Left hindlimb (tissue), 1 donor: ENCODE measurements around the gene COMMD7.

ENCODE experiments used
- DNase-seq: peaks from one replicate; pipeline ENCODE4 v3.0.0-alpha.2; 2018

The COMMD7 gene

GRCh38 chr20:32675223-32675975 lies 67.9 kb downstream of the COMMD7 start:
- DNase-seq: no peak

GRCh38 chr20:32674362-32674789 lies 68.9 kb downstream of the COMMD7 start:
- no peak for DNase-seq

DNA sequence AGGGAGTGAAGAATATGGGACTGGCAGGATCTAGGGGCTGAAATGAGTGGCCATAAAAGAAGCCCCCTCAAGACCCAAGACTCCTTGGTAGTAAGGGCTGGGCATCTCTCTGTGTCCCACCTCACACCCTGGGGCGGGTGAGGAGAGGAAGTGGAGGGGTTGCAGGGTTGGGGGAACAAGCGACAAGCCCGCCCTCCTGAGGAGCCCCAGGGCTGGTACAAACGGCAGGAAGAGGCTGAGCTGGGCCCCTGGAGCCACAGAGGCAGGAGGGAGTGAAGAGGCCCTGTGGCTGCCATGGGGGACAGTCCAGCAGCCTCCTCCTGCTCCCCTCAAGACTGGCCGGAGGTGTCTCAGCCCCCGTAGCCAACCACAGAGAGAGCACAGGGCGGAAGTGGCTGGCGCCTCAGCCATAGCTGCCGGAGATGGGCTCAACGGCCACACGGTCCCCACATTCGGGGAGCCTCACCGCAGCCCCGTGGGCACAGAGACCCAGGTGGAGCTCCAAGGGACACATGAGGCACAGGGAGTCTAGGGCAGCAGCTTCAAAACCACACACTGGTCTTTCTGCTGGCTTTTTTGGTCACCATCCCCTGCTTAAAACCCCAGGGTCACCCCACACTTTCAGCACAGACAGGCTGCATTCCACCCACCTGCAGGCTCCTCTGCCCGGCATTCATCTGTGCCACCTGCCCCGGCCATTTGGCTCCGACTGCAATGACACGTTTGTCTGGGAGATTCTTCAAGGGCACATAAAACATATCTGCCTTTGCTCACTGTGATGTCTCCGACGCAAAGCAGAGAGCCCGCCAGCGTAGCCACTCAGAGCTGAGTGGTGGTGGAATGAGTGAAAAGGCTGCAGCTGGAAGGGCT lies 70.0 kb downstream of the COMMD7 start:
- DNase-seq: no peak

DNA sequence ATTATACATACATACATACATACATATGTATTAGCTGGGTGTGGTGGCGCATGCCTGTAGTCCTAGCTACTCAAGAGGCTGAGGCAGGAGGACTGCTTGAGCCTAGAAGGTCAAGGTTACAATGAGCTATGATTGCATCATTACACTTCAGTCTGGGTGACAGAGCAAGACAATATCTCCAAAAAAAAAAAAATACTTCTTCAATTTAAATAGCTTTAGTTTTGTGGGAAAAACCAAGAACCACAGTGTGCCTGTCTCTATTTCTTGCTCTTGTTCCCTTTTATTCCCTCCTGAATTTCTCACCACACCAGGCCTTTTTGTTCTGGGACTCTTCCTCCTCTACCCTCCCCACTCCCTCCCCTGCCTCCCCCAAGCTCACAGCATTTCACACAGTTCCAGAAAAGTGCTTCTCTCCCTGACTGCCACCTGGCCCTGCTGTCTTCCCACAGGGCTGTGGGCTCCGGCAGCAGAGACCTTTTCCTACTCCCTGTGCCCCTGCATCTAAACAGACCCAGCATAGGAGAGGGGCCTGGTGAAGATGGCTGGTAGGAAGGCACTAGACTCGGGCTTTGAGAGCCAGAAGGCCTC lies 70.8 kb downstream of the COMMD7 start:
- no peak for DNase-seq

DNA sequence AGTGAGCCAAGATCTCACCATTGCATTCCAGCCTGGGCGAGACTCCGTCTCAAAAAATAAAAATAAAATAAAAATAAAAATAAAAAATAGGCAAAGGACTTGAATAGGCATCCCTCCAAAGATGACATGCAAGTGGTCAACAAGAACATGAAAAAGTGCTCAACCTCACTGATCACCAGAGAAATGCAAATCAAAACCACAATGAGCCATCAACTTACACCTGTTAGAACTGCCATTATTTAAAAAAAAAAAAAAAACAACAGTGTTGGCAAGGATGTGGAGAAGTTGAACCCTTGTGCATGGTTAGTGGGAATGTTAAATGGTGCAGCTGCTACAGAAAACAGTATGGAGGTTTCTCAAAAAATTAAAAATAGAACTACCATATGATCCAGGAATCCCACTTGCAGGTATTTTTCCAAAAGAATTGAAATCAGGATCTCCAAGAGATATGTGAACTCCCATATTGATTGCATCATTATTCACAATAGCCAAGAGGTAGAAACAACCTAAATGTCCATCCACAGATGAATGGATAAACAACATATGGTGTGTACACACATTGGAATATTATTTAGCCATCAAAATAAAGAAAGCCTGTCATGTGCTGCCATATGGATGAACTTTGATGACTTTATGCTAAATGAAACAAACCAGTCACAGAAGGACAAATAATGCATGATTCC lies 72.4 kb downstream of the COMMD7 start:
- DNase-seq: no peak

DNA sequence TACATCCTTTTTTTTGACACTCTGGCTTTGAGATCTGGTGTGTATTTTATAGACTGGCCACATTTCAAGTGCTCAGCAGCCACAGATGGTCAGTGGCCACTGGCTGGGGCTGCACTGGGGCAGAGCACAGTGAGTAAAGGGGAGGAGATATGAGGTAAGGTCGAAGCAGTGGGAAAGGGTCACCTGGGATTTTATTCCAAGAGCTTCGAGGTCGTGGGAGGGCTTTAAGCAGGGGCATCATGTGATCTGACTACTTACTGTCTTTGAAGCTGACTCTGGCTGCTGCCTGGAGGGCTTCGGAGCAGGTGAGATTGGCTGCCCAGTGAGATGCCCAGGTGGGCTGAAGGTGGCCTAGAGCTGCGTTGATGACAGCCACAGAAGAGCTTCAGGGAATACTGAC lies 76.2 kb downstream of the COMMD7 start:
- DNase-seq: no peak

- DNase-seq: peak; percentile 28
These were observed 78.5 kb downstream of the COMMD7 start for GRCh38 chr20:32664678-32665159.

DNA sequence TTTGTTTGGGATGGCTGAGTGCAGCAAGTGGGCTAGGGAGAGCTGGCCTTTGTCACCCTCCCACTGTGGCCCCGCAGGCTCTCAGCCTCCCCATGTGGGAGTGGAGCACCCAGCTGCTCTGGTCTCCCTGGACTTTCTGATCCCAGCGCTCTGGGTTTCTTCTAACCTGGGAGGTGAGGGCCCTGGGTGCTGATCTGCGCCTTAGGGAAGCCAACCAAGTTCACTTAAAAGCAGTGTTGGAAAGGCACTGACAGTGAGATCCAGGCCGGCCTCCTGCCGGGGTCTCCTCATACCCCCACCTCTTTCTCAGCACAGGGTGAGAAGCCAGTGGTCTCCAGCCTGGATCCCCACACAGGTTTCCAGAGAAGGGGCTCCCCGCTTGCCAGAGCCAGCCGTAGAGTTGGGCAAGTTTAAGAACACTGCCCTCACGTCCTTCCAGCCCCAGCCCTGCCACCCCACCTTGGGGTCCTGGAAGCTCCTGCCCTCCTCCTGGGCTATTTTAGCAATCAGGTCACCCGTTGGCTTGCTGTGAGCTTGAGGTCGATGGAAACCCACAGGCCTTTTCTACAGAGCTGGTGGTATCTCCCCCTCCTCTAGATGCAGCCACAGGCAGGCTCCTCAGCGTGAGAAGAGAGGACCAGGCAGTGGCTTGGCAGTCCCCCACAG lies 79.1 kb downstream of the COMMD7 start:
- no peak for DNase-seq

DNA sequence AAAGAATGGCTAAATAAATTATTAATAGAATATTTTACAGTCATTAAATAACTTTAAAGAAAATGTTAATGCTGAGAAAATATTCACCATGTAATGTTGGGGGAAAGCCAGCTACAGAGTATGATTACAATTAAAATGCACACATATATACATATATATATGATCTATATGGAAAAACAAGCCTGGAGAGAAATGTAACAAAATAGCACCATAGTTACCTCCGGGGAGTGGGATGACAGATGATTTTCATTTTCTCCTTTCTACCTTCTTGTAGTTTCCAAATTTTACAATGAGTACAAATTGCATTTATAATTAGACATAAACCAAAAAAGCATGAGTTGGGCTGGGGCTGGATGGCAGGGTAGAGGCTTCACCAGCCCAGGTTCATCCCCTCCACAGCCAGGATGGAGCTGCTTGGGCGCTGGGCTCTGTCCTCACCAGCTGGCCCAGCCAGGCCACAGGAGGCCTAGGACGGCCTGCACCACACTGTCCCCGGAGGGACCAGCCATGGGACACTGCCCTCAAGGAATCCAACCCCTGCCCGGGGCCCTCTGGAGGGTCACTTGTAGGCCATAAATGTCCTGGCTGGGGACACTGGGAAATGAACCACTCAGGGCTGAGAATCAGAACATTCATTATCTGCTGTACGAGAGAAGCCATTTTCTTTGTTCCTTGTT lies 79.8 kb downstream of the COMMD7 start:
- DNase-seq: no peak

DNA sequence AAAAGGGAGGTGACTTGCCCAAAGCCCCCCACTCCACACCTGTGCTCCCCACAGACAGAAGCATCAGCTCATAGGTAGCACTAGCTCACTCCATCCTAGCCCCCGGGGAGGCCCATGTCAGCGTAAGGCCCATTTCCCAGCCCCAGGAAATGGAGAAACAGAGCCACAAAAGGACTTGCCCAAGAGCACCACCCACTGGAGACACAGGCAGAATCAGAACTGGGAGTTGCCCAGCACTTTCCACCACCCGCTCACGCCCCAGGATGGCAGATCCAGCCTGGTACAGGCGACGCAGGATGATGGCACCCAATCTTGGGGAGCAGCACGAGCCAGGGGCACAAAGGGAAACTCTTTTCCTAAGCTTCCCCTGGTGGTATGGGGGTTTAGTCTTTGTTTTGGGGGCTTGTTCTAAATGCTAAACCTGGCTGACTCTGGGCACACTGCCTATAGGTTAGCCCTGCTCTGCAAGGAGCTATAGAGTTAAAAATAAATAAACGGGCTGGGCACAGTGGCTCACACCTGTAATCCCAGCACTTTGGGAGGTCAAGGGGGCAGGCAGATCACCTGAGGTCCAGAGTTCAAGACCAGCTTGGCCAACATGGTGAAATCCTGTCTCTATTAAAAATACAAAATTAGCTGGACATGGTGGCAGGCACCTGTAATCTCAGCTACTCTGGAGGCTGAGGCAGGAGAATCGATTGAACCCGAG lies 81.3 kb downstream of the COMMD7 start:
- DNase-seq: no peak

GRCh38 chr20:32660661-32661060 lies 82.6 kb downstream of the COMMD7 start:
- no peak for DNase-seq

GRCh38 chr20:32656827-32657226 lies 86.4 kb downstream of the COMMD7 start:
- no peak for DNase-seq

DNA sequence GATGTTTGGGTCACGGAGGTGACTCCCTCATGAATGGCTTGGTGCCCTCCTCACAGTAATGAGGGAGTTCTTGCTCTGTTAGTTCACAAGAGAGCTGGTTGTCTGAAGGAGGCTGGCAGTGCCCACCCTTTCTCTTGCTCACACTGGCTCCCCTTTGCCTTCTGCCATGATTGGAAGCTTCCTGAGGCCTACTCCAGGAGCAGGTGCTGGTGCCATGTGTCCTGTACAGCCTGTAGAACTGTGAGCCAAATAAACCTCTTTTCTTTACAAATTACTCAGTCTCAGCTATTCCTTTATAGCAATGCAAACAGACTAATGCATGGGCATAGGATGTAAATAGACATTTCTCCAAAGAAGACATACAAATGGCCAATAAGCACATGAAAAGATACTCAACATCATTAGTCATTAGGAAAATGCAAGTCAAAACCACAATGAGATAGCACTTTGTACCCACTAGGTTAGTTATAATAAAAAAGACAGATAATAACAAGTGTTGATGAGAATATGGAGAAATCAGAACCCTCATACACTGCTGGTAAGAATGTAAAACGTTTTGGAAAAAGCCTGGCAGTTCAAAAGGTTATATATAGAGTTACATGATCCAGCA lies 87.3 kb downstream of the COMMD7 start:
- DNase-seq: no peak

DNA sequence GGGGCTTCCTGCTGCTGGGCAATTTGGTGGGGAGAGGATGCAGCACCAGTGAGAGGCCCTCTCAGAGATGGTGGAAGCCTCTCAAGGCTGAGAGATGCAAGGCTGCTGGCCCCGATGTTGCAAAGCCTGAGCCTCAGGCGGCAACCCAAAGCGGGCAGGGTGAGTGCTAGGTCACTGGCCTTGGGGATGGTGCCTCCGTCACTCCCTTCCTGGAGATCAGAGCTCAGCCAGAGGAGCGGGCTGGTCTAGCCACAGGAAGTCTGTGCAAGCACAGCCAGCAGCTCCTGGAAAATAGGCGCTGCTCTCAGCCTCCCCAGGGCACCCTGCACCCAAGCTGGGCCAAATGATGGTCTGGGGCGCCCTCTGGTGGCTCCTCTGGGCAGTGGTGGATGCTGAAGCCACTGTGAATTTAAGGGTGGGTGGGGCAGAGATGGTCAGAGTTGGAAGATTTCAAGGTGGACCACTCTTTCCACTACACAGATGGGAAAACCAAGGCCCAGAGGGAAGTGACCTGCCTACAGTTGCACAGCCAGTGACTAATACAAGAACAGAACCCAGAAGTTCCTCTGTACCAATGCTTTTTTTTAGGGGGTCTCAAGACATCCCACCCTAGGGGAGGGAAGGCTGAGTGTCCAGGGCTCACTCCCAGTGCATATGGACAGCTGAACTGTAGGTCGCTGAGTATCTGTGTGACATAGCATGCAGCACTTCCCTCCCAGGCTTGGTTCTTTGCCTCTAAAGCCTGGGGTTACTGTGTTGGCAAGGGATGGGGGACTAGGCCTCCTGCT lies 90.3 kb downstream of the COMMD7 start:
- DNase-seq: peak; percentile 86
